Activated CD8-positive, alpha-beta T cell treated with anti-CD3 and anti-CD28 coated beads for 36 hours (primary cell): ENCODE measurements around the gene CSRNP3. TPM values are rescaled to one million over a fixed set of nuclear protein-coding genes. Genes with fewer than 3 reads are reported as not detected.

Experiments
- ATAC-seq: fragments of 200-7000 bp; cut with Tn5 transposase; one replicate; pipeline ENCODE4 v1.10.0; 2021; ENCODE audit warnings: mild to moderate bottlenecking, moderate library complexity
- CTCF ChIA-PET: fragments of 350-600 bp; sonication (Branson Sonifier 250); formaldehyde crosslinking; loops from one replicate; lab custom pipeline; 2021; ENCODE audit warnings: antibody characterized with exemption; lab: Charles Lee
- POLR2A ChIA-PET: fragments of 350-600 bp; sonication (Branson Sonifier 250); formaldehyde crosslinking; loops from one replicate; lab custom pipeline; 2021; ENCODE audit warnings: antibody characterized with exemption; lab: Charles Lee
- DNase-seq: peaks from one replicate; pipeline ENCODE4 v3.0.0-alpha.2; 2020
- H3K27ac Mint-ChIP-seq: one replicate; pipeline ENCODE4 v1.8.0; 2021; ENCODE audit warnings: mild to moderate bottlenecking, mixed read lengths
- H3K27me3 Mint-ChIP-seq: one replicate; pipeline ENCODE4 v1.8.0; 2021; ENCODE audit warnings: mixed read lengths
- H3K36me3 Mint-ChIP-seq: one replicate; pipeline ENCODE4 v1.8.0; 2021; ENCODE audit warnings: low read depth, mixed read lengths
- H3K4me1 Mint-ChIP-seq: one replicate; pipeline ENCODE4 v1.8.0; 2021; ENCODE audit warnings: low read depth, mixed read lengths
- H3K4me3 Mint-ChIP-seq: one replicate; pipeline ENCODE4 v1.8.0; 2021; ENCODE audit warnings: mild to moderate bottlenecking, moderate library complexity, mixed read lengths
- H3K9me3 Mint-ChIP-seq: one replicate; pipeline ENCODE4 v1.8.0; 2021; ENCODE audit warnings: mixed read lengths
- CTCF ChIP-seq: fragments of 200-600 bp; IDR thresholded peaks from one replicate; pipeline ENCODE4 v1.8.0; 2022; ENCODE audit warnings: antibody characterized with exemption, mild to moderate bottlenecking
- intact Hi-C: fragments of 100-400 bp; cut with micrococcal nuclease; formaldehyde crosslinking; loops from one replicate; pipeline ENCODE4 v1.10.0; 2022
- total RNA-seq, 2 experiments: library from RNA; stranded (reverse); gene quantifications; one replicate each; pipeline ENCODE4 v1.2.3, GENCODE V29; 2021

CSRNP3 gene
- total RNA-seq, 2 experiments from 2014 or later, result not detected

- intact Hi-C loops, result no loop called here
- H3K36me3 Mint-ChIP-seq, result no peaks in the 10 kb centered on the region
- DNase-seq (no peak), ATAC-seq (no peak)
- H3K27ac Mint-ChIP-seq, result no peak overlapping the region
- ChIA-PET POLR2A (no interaction called here), CTCF (interaction anchor here (0.6 to 2.9 kb wide), 3 partner anchors 10 to 173 kb away, joined by 3 to 9 read pairs (median 4); no protein-coding TSS in a partner anchor)
- peaks cover 4% of the 10 kb centered on the region for H3K27me3 Mint-ChIP-seq
- no peaks in the 10 kb centered on the region for H3K4me1 Mint-ChIP-seq
- H3K9me3 Mint-ChIP-seq, result no peaks in the 10 kb centered on the region
- no peak for TF ChIP-seq CTCF
- no peak overlapping the region for H3K4me3 Mint-ChIP-seq
These were observed 231.6 kb downstream of the CSRNP3 start for GRCh38 chr2:165701147-165701546.

- Mint-ChIP-seq H3K27ac (no peak overlapping the region), H3K36me3 (no peaks in the 10 kb centered on the region), H3K4me3 (no peak overlapping the region), H3K27me3 (peaks cover 7% of the 10 kb centered on the region), H3K9me3 (peaks cover 1% of the 10 kb centered on the region), H3K4me1 (no peaks in the 10 kb centered on the region)
- DNase-seq, result no peak
- no peak for TF ChIP-seq CTCF
- CTCF ChIA-PET, result no interaction called here
- no peak for ATAC-seq
- intact Hi-C loops, result no loop called here
- POLR2A ChIA-PET, result no interaction called here
These were observed 237.5 kb downstream of the CSRNP3 start for GRCh38 chr2:165706960-165707487.

GRCh38 chr2:165716091-165716490, 246.6 kb downstream of the CSRNP3 start:
- ChIA-PET POLR2A (no interaction called here), CTCF (no interaction called here)
- no peaks in the 10 kb centered on the region for H3K9me3 Mint-ChIP-seq
- no peak overlapping the region for H3K27ac Mint-ChIP-seq
- H3K27me3 Mint-ChIP-seq, result no peaks in the 10 kb centered on the region
- no peak for TF ChIP-seq CTCF
- no peak for DNase-seq
- intact Hi-C loops, result no loop called here
- H3K36me3 Mint-ChIP-seq, result no peaks in the 10 kb centered on the region
- no peak for ATAC-seq
- H3K4me1 Mint-ChIP-seq, result no peaks in the 10 kb centered on the region
- H3K4me3 Mint-ChIP-seq, result no peak overlapping the region

GRCh38 chr2:165718610-165719210, 249.2 kb downstream of the CSRNP3 start:
- Mint-ChIP-seq H3K27ac (no peak overlapping the region), H3K36me3 (no peaks in the 10 kb centered on the region), H3K27me3 (peaks cover 2% of the 10 kb centered on the region), H3K4me3 (no peak overlapping the region), H3K9me3 (no peaks in the 10 kb centered on the region), H3K4me1 (no peaks in the 10 kb centered on the region)
- no peak for TF ChIP-seq CTCF
- intact Hi-C loops, result no loop called here
- DNase-seq, result no peak
- no peak for ATAC-seq
- ChIA-PET POLR2A (no interaction called here), CTCF (no interaction called here)

- H3K27me3 Mint-ChIP-seq, result peaks cover 7% of the 10 kb centered on the region
- H3K4me1 Mint-ChIP-seq, result peaks cover 5% of the 10 kb centered on the region
- intact Hi-C loops, result no loop called here
- no peak for DNase-seq
- H3K27ac Mint-ChIP-seq, result no peak overlapping the region
- no peak for ATAC-seq
- no peaks in the 10 kb centered on the region for H3K36me3 Mint-ChIP-seq
- ChIA-PET POLR2A (no interaction called here), CTCF (no interaction called here)
- H3K9me3 Mint-ChIP-seq, result no peaks in the 10 kb centered on the region
- no peak for TF ChIP-seq CTCF
- no peak overlapping the region for H3K4me3 Mint-ChIP-seq
These were observed 251.0 kb downstream of the CSRNP3 start for GRCh38 chr2:165720511-165720910.
